SU-DHL-6 (cell line): ENCODE results near the gene ITGB6.

Experiments
- H2AFZ ChIP-seq: fragments of 200-600 bp; sonication (generic); 2 replicates; pipeline ENCODE4 v1.6.1; 2014; ENCODE audit warnings: low read depth, mild to moderate bottlenecking, moderate library complexity, mixed read lengths, antibody characterized with exemption, low read length; ENCODE audit not compliant: severe bottlenecking
- H3F3A ChIP-seq: fragments of 200-600 bp; shearing (Covaris generic); 2 replicates; pipeline ENCODE4 v1.6.0; 2016; ENCODE audit warnings: antibody characterized with exemption, mild to moderate bottlenecking; ENCODE audit not compliant: insufficient read depth
- H3K27ac ChIP-seq: fragments of 200-600 bp; sonication (generic); 2 replicates; pipeline ENCODE4 v1.5.1; 2016; ENCODE audit warnings: low read depth, mild to moderate bottlenecking, low read length, moderate library complexity, mixed read lengths
- H3K27me3 ChIP-seq: fragments of 200-600 bp; sonication (generic), shearing (Covaris generic); 2 replicates; pipeline ENCODE4 v1.6.0; 2014; ENCODE audit warnings: mild to moderate bottlenecking, low read length
- H3K36me3 ChIP-seq: fragments of 200-600 bp; sonication (generic); 2 replicates; pipeline ENCODE4 v1.6.1; 2014; ENCODE audit warnings: mild to moderate bottlenecking, low read length, mixed read lengths
- H3K4me2 ChIP-seq: fragments of 300-600, 200-600 bp; shearing (Covaris generic), sonication (generic); 2 replicates; pipeline ENCODE4 v1.6.0; 2014; ENCODE audit warnings: low read length, low read depth, mild to moderate bottlenecking; ENCODE audit not compliant: poor library complexity, severe bottlenecking
- H3K4me3 ChIP-seq: fragments of 200-600 bp; sonication (generic); 2 replicates; pipeline ENCODE4 v1.5.1; 2014; ENCODE audit warnings: antibody characterized with exemption, low read length, mild to moderate bottlenecking, mixed read lengths; ENCODE audit not compliant: insufficient read depth, poor library complexity, severe bottlenecking
- H3K79me2 ChIP-seq: fragments of 200-600 bp; sonication (generic); 2 replicates; pipeline ENCODE4 v1.6.1; 2014; ENCODE audit warnings: mild to moderate bottlenecking, low read length, moderate library complexity; ENCODE audit not compliant: insufficient read depth
- H3K9ac ChIP-seq: fragments of 200-600 bp; sonication (generic); 2 replicates; pipeline ENCODE4 v1.7.0; 2014; ENCODE audit warnings: mild to moderate bottlenecking, low read length
- H3K9me2 ChIP-seq: fragments of 200-600 bp; sonication (generic); replicated peaks from 2 replicates; pipeline ENCODE4 v1.6.1; 2014; ENCODE audit warnings: low read length; ENCODE audit not compliant: insufficient read depth
- H3K9me3 ChIP-seq: fragments of 200-600 bp; sonication (generic); 2 replicates; pipeline ENCODE4 v1.6.1; 2014; ENCODE audit warnings: low read length, mixed read lengths; ENCODE audit not compliant: insufficient read depth
- H4K20me1 ChIP-seq: fragments of 200-600 bp; sonication (generic); 2 replicates; pipeline ENCODE4 v1.6.1; 2014; ENCODE audit warnings: low read depth, mild to moderate bottlenecking, antibody characterized with exemption, low read length, moderate library complexity, mixed read lengths
- EZH2phosphoT487 ChIP-seq: fragments of 200-600 bp; sonication (generic), shearing (Covaris generic); conservative IDR thresholded peaks from 2 replicates; pipeline ENCODE4 v1.6.1; 2018; ENCODE audit warnings: mild to moderate bottlenecking, antibody characterized with exemption, low read length, moderate library complexity, mixed read lengths
- TF ChIP-seq, protein P1 (sequence below): fragments of 200-600 bp; sonication (generic); IDR thresholded peaks from one replicate; pipeline ENCODE4 v1.5.1; 2017; ENCODE audit warnings: antibody characterized with exemption, mild to moderate bottlenecking, low read length, moderate library complexity; ENCODE audit not compliant: insufficient read depth, poor library complexity, severe bottlenecking

ITGB6 gene

DNA sequence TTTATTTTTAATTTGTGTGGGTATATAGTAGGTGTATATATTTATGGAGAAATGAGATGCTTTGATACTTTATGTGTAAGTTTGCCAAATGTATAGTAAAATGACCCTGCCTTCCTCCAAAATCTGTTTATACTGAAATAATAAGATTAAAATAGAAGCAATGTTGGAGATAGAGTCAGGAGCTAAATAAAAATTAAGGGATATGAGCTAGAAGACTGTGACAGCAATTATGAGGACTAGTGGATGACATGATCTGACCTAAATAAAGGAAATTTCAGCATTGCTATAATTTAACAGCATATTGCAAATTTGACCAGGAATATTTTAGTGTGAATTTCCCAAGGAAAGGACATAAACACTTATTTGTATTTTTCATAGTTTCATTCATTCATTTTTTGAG lies 60.7 kb downstream of the ITGB6 start:
- Histone ChIP-seq H4K20me1 (no peaks in the 10 kb centered on the region), H3K4me2 (no peak overlapping the region), H3K79me2 (no peaks in the 10 kb centered on the region), H3K9me2 (no peaks in the 10 kb centered on the region), H3F3A (no peaks in the 10 kb centered on the region), H3K9ac (no peak overlapping the region), H3K9me3 (no peaks in the 10 kb centered on the region), H2AFZ (no peak overlapping the region), H3K27ac (no peak overlapping the region), H3K27me3 (no peaks in the 10 kb centered on the region), H3K36me3 (no peaks in the 10 kb centered on the region), H3K4me3 (no peak overlapping the region)
- TF ChIP-seq EZH2phosphoT487 = no peak
- TF ChIP-seq, protein P1, sequence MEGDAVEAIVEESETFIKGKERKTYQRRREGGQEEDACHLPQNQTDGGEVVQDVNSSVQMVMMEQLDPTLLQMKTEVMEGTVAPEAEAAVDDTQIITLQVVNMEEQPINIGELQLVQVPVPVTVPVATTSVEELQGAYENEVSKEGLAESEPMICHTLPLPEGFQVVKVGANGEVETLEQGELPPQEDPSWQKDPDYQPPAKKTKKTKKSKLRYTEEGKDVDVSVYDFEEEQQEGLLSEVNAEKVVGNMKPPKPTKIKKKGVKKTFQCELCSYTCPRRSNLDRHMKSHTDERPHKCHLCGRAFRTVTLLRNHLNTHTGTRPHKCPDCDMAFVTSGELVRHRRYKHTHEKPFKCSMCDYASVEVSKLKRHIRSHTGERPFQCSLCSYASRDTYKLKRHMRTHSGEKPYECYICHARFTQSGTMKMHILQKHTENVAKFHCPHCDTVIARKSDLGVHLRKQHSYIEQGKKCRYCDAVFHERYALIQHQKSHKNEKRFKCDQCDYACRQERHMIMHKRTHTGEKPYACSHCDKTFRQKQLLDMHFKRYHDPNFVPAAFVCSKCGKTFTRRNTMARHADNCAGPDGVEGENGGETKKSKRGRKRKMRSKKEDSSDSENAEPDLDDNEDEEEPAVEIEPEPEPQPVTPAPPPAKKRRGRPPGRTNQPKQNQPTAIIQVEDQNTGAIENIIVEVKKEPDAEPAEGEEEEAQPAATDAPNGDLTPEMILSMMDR = no peak

DNA sequence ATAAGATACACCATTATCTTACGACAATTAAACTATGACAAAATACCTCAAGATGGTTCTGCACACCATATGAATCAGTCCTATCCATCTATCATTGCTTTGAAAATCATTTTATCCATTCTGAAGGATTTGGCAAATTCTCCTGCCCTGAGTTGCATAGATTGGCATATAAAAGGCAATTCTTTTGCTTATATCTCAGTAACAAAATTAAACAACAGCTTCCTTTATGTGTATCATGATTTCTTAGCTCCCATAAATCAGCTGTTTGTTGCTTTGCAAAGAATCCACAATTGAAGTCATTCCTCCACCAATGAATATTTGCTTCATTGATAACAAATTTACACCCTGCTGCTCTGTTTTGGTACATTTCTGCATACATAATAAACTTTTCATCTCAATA lies 61.7 kb downstream of the ITGB6 start:
- H3F3A ChIP-seq = no peaks in the 10 kb centered on the region
- TF ChIP-seq, protein P1 = no peak
- TF ChIP-seq EZH2phosphoT487 = no peak
- H2AFZ ChIP-seq = no peak overlapping the region
- no peak overlapping the region for H3K4me2 ChIP-seq
- H3K27me3 ChIP-seq = no peaks in the 10 kb centered on the region
- H3K9ac ChIP-seq = no peak overlapping the region
- no peaks in the 10 kb centered on the region for H3K79me2 ChIP-seq
- H3K36me3 ChIP-seq = no peaks in the 10 kb centered on the region
- no peaks in the 10 kb centered on the region for H3K9me3 ChIP-seq
- no peaks in the 10 kb centered on the region for H3K9me2 ChIP-seq
- no peak overlapping the region for H3K27ac ChIP-seq
- H4K20me1 ChIP-seq = no peaks in the 10 kb centered on the region
- no peak overlapping the region for H3K4me3 ChIP-seq

DNA sequence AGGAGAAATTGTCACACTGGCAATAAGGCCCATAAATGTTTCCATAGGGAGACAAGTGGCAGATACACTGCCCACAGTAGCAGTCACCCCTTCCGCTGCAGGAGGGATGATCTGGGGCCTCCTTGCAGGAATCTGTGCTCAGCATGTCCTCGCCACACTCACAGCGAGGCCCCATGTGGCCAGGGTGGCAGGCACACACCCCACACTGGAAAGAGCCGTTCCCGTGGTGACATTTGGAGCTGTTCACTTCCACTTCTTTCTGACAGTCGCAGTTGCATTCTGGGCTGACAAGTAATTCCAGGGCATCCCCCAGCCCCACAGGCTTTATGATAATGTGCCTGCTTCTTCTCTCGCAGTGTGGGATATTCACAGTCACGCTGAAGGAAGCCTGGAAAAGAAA lies 62.6 kb downstream of the ITGB6 start:
- Histone ChIP-seq H3K9me2 (no peaks in the 10 kb centered on the region), H3K27ac (no peak overlapping the region), H3K9ac (no peak overlapping the region), H3K4me3 (no peak overlapping the region), H4K20me1 (no peaks in the 10 kb centered on the region), H3K36me3 (no peaks in the 10 kb centered on the region), H2AFZ (no peak overlapping the region), H3K9me3 (no peaks in the 10 kb centered on the region), H3K79me2 (no peaks in the 10 kb centered on the region), H3K27me3 (no peaks in the 10 kb centered on the region), H3K4me2 (no peak overlapping the region), H3F3A (no peaks in the 10 kb centered on the region)
- TF ChIP-seq EZH2phosphoT487 = no peak
- TF ChIP-seq, protein P1 = no peak
